Stomach smooth muscle (tissue), 2 donors: ENCODE measurements around the gene RHBDD1.

Experiments used
- H3K27ac ChIP-seq: one replicate; pipeline ENCODE4 v1.7.0; 2013; ENCODE audit warnings: mild to moderate bottlenecking, low read length, inconsistent platforms
- H3K27me3 ChIP-seq, 2 donors: one replicate each; pipeline ENCODE4 v1.7.0; 2013; ENCODE audit warnings: low read length in 2 of 2; ENCODE audit not compliant: insufficient read depth in 2 of 2, control insufficient read depth in 1 of 2
- H3K36me3 ChIP-seq, 2 donors: one replicate each; pipeline ENCODE4 v1.7.0; 2013; ENCODE audit warnings: low read length in 2 of 2; ENCODE audit not compliant: control insufficient read depth in 2 of 2, insufficient read depth in 2 of 2
- H3K4me1 ChIP-seq: one replicate; pipeline ENCODE4 v1.7.0; 2013; ENCODE audit warnings: low read length; ENCODE audit not compliant: control insufficient read depth, insufficient read depth
- H3K4me3 ChIP-seq, 2 donors: one replicate each; pipeline ENCODE4 v1.7.0; 2013; ENCODE audit warnings: low read length in 2 of 2
- H3K9ac ChIP-seq, 2 donors: one replicate each; pipeline ENCODE4 v1.7.0; 2013; ENCODE audit warnings: low read length in 2 of 2, mild to moderate bottlenecking in 1 of 2
- H3K9me3 ChIP-seq, 2 donors: one replicate each; pipeline ENCODE4 v1.7.0; 2013; ENCODE audit warnings: low read length in 2 of 2; ENCODE audit not compliant: control insufficient read depth in 2 of 2
- donor health status: healthy.
- donor health status: Pancreatic carcinoma.

Gene RHBDD1

GRCh38 chr2:226847090-226847489 lies 11.2 kb downstream of the RHBDD1 start:
- no peaks in the 10 kb centered on the region for H3K9me3 ChIP-seq
- no peak overlapping the region for H3K9ac ChIP-seq
- no peak overlapping the region for H3K4me3 ChIP-seq
- no peaks in the 10 kb centered on the region for H3K36me3 ChIP-seq
- H3K4me1 ChIP-seq: no peaks in the 10 kb centered on the region
- H3K27ac ChIP-seq: no peak overlapping the region
- H3K27me3 ChIP-seq: no peaks in the 10 kb centered on the region

- H3K27ac ChIP-seq: no peak overlapping the region
- H3K27me3 ChIP-seq: no peaks in the 10 kb centered on the region
- no peaks in the 10 kb centered on the region for H3K9me3 ChIP-seq
- no peaks in the 10 kb centered on the region for H3K4me1 ChIP-seq
- no peak overlapping the region for H3K9ac ChIP-seq
- no peaks in the 10 kb centered on the region for H3K36me3 ChIP-seq
- H3K4me3 ChIP-seq: no peak overlapping the region
Observed at GRCh38 chr2:226847511-226847910, 11.7 kb downstream of the RHBDD1 start.

- Histone ChIP-seq H3K4me1 (no peaks in the 10 kb centered on the region), H3K27ac (no peak overlapping the region), H3K4me3 (no peak overlapping the region), H3K9ac (no peak overlapping the region), H3K9me3 (no peaks in the 10 kb centered on the region), H3K27me3 (no peaks in the 10 kb centered on the region), H3K36me3 (no peaks in the 10 kb centered on the region)
Observed at GRCh38 chr2:226849349-226849748, 13.5 kb downstream of the RHBDD1 start.

GRCh38 chr2:226850024-226850423 lies 14.2 kb downstream of the RHBDD1 start:
- Histone ChIP-seq H3K9me3 (no peaks in the 10 kb centered on the region), H3K9ac (no peak overlapping the region), H3K4me3 (no peak overlapping the region), H3K27ac (no peak overlapping the region), H3K27me3 (no peaks in the 10 kb centered on the region), H3K4me1 (no peaks in the 10 kb centered on the region), H3K36me3 (no peaks in the 10 kb centered on the region)

GRCh38 chr2:226855787-226856186 lies 19.9 kb downstream of the RHBDD1 start:
- no peaks in the 10 kb centered on the region for H3K4me1 ChIP-seq
- no peak overlapping the region for H3K9ac ChIP-seq
- no peaks in the 10 kb centered on the region for H3K9me3 ChIP-seq
- H3K36me3 ChIP-seq: no peaks in the 10 kb centered on the region
- H3K27ac ChIP-seq: no peak overlapping the region
- no peaks in the 10 kb centered on the region for H3K27me3 ChIP-seq
- H3K4me3 ChIP-seq: no peak overlapping the region

- no peak overlapping the region for H3K4me3 ChIP-seq
- no peak overlapping the region for H3K9ac ChIP-seq
- H3K27me3 ChIP-seq: no peaks in the 10 kb centered on the region
- no peak overlapping the region for H3K27ac ChIP-seq
- no peaks in the 10 kb centered on the region for H3K9me3 ChIP-seq
- H3K4me1 ChIP-seq: no peaks in the 10 kb centered on the region
- H3K36me3 ChIP-seq: peaks cover 3 to 6% of the 10 kb centered on the region in 2 donors
Observed at GRCh38 chr2:226860087-226860486, 24.2 kb downstream of the RHBDD1 start.

GRCh38 chr2:226862623-226863022 lies 26.8 kb downstream of the RHBDD1 start:
- H3K4me1 ChIP-seq: no peaks in the 10 kb centered on the region
- H3K27ac ChIP-seq: no peak overlapping the region
- H3K36me3 ChIP-seq: peaks cover 5 to 12% of the 10 kb centered on the region in 2 donors
- no peaks in the 10 kb centered on the region for H3K9me3 ChIP-seq
- no peak overlapping the region for H3K4me3 ChIP-seq
- no peak overlapping the region for H3K9ac ChIP-seq
- H3K27me3 ChIP-seq: no peaks in the 10 kb centered on the region

- Histone ChIP-seq H3K27ac (no peak overlapping the region), H3K27me3 (no peaks in the 10 kb centered on the region), H3K4me3 (no peak overlapping the region), H3K9ac (no peak overlapping the region), H3K4me1 (no peaks in the 10 kb centered on the region), H3K36me3 (peaks cover 9 to 21% of the 10 kb centered on the region in 2 donors), H3K9me3 (no peaks in the 10 kb centered on the region)
Observed at GRCh38 chr2:226865273-226865672, 29.4 kb downstream of the RHBDD1 start.

- H3K9ac ChIP-seq: no peak overlapping the region
- H3K36me3 ChIP-seq: peaks cover 9 to 21% of the 10 kb centered on the region in 2 donors
- H3K4me3 ChIP-seq: no peak overlapping the region
- H3K9me3 ChIP-seq: no peaks in the 10 kb centered on the region
- H3K27me3 ChIP-seq: no peaks in the 10 kb centered on the region
- H3K27ac ChIP-seq: no peak overlapping the region
- H3K4me1 ChIP-seq: no peaks in the 10 kb centered on the region
Observed at GRCh38 chr2:226865710-226866109, 29.9 kb downstream of the RHBDD1 start.

GRCh38 chr2:226868331-226869162 lies 32.7 kb downstream of the RHBDD1 start:
- no peak overlapping the region for H3K27ac ChIP-seq

GRCh38 chr2:226869371-226869770 lies 33.5 kb downstream of the RHBDD1 start:
- H3K36me3 ChIP-seq: peaks cover 9 to 25% of the 10 kb centered on the region in 2 donors
- no peak overlapping the region for H3K27ac ChIP-seq
- no peak overlapping the region for H3K4me3 ChIP-seq
- no peaks in the 10 kb centered on the region for H3K4me1 ChIP-seq
- no peaks in the 10 kb centered on the region for H3K9me3 ChIP-seq
- no peaks in the 10 kb centered on the region for H3K27me3 ChIP-seq
- no peak overlapping the region for H3K9ac ChIP-seq

More at GRCh38 chr2:226868331-226869162, 32.7 kb downstream of the RHBDD1 start:
- no peaks in the 10 kb centered on the region for H3K4me1 ChIP-seq
- H3K36me3 ChIP-seq: peaks cover 9 to 25% of the 10 kb centered on the region in 2 donors
- H3K4me3 ChIP-seq: no peak overlapping the region
- no peaks in the 10 kb centered on the region for H3K27me3 ChIP-seq
- no peak overlapping the region for H3K9ac ChIP-seq
- H3K9me3 ChIP-seq: no peaks in the 10 kb centered on the region
